GM18508 (cell line): ENCODE data around the gene MPV17L2.
A peak's percentile ranks its signal among the peaks of the same experiment; 100 is the strongest.
"Not testable (repeated sequence)": the region's sequence is repeated elsewhere in the genome, so short reads cannot be mapped to it uniquely, and the experiment has no call there.

Experiments used
- ATAC-seq: cut with Tn5 transposase; IDR thresholded peaks from one replicate; pipeline ENCODE4 v1.9.1; 2021; ENCODE audit warnings: moderate number of reproducible peaks; ENCODE audit not compliant: insufficient read depth, unreplicated experiment

MPV17L2 gene

DNA sequence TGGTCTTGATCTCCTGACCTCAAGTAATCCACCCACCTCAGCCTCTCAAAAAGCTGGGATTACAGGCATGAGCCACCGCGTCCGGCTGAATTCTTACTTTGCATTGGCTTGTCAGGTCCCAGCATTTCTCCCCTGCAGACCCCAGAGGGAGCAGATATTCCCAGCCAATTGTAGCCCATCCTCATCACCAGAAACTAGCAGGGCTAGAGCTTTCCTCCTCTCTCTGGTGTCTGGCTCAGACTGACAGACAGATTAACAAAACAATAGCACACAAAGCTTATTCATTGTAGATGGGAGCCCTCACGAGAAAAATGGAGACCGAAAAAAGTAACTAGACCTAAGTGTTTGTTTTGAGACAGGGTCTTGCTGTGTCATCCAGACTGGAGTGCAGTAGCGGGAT is 7.5 kb upstream of the MPV17L2 start:
- no peak for ATAC-seq

DNA sequence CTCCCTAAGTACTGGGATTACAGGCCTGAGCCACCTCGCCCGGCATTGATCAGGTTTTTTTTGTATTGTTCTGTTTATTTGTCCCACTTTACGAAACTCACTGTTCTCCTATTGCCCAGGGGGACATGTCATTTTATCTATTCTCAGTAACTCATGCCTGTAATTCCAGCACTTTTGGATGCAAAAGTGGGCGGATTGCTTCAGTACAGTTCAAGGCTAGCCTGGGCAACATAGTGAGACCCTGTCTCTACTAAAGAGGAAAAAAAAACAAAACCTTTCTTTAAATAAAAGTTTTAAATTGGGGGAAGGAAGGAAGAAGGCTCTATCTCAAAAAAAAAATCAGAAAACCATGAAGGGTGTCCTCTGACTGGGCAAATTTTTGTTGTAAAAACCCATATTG is 2.7 kb upstream of the MPV17L2 start:
- no peak for ATAC-seq

DNA sequence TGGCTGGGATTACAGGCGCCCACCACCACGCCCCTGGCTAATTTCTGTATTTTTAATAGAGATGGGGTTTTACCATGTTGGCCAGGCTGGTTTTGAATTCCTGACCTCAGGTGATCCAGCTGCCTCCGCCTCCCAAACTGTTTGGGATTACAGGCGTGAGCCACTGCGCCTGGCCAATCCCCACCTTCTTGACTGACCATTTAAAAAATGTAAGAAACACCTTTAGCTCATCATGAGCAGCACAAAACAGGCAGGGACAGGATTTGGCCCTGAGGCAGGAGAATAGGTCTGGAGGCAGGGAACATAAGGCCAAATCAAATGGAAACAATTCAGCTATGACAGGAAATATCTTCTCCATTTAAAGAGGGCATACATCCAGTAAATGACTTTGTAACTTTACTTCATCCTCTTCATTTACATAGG is 1.4 kb upstream of the MPV17L2 start:
- no peak for ATAC-seq

DNA sequence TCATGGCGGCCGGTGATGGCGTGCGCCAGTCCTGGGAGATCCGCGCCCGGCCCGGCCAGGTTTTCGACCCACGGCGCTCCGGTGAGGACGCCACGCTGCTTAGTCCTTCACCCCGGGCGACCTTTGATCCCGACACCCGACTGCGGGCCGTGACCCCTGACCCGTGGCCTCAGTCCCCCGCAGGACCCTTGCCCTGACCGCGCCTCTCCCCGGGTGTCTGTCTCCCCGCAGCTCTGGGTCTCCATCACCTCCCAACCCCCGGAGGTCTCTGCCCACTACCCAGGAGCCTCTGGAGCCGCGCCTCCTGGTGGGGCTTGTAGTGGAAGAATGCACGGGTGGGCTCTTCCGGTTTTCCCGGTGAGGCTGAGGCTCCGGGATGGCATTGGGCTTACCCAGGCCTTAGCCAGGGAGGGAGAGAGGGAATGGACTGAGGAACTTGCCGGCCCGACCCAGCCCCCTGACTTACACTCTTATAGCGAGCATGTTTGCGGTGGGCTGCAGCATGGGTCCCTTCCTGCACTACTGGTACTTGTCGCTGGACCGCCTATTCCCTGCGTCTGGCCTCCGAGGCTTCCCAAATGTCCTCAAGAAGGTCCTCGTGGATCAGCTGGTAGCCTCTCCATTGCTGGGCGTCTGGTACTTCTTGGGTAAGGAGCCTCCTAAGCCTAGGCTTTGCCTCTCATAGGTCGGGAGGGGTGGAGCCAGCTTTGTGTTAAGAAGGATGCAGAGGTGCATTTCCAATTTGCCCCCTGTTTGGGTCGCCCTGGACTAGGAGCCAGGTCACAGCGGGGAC is 566 bp downstream of the MPV17L2 start:
- ATAC-seq, result no peak

DNA sequence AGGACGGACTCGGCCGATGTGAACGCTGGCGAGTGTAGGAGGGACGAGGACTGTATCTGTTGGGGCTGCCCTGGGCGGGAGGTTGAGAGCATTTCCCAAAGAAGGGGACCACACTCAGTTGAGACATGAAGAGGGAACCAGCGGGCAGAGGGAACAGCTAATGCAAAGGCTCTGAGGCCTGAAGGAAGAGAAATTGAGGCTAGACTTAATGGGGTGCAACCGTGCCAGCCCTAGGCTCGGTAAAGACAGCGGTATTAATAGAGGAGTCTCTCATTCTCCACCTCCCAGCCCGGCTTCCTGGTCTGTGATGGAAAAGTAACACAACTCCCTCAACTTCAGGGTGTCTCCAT is 1.1 kb downstream of the MPV17L2 start:
- ATAC-seq, result no peak

DNA sequence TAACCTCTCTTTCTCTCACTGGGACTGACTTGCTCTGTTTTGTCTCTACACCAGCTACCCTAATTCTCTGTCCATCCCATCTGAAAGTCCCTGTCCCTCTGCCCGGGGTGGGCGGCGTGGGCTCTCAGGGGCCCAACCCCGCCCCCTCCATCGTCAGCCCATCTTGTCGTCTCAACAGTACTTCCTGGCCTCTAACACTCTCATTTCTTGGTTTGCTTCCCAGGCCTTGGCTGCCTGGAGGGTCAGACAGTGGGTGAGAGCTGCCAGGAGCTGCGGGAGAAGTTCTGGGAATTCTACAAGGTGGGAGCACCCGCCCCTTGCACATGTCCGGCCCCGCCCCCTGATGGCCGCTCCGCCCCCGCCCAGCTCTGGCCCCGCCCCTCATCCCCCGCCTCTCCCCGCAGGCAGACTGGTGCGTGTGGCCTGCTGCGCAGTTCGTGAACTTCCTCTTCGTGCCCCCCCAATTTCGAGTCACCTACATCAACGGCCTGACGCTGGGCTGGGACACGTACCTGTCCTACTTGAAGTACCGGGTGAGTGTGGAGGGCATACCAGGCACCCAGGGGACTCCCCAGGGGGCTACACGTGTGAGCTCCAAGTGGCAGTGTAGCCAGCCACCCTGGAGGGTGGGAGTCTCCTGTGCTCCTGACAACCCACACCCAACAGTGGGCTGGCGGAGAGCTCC is 1.7 kb downstream of the MPV17L2 start:
- ATAC-seq, result no peak

DNA sequence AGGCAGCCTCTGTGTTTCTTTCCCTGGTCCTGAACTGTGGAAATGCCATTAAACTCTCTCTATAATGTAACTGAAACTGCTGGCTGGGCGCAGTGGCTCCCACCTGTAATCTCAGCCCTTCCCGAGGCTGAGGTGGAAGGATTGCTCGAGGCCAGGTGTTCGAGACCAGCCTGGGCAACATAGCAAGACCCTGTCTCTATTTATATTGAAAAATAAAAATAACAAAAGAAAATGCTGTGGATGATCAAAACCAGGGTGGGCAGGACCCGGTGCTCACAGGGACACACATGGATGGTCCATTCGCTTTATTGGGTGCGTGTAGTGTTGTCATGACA is 3.5 kb downstream of the MPV17L2 start:
- ATAC-seq, result no peak

DNA sequence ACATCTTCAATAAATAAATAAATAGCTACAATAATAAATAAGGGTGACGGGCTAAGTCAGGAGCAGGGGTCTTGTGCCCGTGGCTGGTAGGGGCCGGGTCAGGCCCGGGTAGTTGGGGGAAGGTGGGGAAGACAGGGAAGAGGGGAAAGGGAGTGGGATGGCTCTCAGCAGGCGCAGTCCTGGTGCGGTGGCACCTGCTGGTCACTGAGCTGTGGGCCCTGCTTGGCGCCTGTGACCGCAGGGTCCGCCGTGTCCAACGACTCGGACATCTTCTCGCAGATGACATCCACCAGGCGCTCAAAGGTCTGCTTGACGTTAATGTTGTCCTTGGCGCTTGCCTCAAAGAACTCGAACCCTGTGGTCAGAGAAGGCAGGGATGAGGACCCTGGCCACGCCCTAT is 4.3 kb downstream of the MPV17L2 start:
- no peak for ATAC-seq

DNA sequence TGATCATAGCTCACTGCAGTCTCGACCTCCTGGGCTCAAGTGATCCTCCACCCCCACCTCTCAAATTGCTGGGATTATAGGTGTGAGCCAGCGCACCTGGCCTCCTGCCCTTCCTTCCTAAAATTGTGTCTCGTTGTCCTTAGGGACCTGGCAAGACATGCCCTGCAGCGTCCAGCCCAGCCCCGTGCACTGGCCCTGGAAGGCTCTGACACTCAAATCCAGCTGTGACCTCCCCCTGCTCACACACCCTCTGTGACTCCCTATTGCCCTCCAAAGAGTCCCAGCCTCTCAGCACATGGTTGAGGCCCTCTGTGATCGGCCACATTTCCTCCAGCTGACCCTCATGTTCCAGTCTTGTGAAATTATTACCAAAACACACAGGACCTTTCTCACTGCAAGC is 4.9 kb downstream of the MPV17L2 start:
- ATAC-seq, result no peak

DNA sequence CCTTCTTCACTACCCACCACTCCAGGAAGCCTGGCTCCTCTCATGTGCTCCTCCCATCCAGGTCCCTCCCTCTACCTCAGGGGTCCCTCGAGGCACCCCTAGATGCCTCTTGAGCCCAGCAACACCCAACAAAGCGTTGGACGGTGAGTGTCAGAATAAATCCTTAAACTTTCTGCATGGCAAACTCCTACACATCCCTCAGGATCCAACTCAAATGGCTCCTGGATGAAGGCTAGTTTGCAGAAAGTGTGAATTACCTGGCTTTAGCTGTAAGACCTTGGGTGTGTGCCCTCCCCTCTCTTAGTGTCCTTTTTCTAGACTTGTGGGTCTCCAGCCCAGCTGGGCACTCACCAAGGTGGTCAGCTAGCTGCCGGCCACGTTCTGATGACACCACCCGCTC is 5.4 kb downstream of the MPV17L2 start:
- ATAC-seq, result no peak

DNA sequence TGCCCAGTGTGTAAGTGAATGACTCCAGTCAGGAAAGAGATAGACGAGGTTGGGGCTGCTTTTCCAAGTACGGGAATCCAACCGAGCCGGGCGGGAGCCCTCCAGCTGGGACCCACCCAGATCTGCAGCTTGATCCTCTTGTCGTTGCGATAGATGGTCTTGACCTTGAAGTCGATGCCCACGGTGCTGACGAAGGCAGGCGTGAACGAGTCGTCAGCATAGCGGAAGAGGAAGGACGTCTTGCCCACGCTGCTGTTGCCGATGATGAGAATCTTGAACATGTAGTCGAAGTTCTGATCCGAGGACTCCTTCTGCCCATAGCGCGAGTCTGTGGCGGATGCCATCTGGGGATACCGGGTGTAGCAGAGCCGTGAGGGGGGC is 9.4 kb downstream of the MPV17L2 start:
- ATAC-seq, result no peak

DNA sequence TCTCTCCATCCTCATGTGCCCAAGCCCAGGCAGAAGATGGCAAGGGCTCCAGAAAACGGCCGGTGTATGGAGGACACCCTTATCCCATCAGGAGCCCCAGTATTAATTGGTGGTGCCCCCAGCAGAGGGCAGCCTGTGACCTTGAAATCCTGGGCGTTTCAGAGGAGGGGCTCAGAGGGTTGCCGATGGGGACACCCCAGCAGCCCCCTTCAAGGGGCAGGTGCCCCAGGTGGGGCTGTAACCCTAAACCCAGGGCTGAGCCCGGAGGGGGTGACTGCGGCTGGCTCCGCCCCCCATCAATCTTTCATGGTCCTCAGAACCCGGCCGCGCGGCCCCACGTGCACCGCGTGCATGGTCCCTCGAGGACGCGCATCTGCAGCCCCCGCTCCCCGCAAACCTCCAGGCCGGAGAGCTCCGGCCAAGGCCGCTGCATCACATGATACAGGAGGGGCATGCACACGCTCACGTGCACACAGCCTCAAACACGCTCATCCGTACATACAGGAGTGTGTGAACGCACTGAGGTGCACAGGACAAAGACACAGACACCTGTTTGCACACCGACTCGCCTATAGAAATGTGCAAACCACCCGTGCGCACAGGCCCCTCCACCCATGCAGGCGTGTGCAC is 9.9 kb downstream of the MPV17L2 start:
- ATAC-seq, result no peak

DNA sequence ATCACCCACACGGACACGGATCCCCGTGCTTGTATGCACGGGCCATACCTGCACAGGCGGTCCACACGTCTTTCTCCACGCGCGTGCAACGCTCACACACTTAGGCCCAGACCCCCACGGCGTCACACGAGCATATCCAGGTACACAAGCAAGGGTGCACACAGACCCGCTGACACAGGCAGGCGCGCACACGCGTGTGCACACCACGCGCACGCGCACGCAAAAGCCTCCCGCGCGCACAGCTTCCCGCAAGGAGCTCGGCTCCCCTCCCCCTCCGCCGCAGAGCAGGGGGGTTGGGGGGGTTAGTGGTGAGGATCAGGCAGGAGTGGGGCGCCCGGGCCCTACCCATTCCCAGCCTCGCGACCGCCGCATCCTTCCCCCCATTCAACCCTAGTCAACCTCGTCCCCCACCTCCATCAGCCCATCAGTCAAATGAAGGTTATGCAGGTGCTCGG is 10.4 kb downstream of the MPV17L2 start:
- ATAC-seq, result no peak

DNA sequence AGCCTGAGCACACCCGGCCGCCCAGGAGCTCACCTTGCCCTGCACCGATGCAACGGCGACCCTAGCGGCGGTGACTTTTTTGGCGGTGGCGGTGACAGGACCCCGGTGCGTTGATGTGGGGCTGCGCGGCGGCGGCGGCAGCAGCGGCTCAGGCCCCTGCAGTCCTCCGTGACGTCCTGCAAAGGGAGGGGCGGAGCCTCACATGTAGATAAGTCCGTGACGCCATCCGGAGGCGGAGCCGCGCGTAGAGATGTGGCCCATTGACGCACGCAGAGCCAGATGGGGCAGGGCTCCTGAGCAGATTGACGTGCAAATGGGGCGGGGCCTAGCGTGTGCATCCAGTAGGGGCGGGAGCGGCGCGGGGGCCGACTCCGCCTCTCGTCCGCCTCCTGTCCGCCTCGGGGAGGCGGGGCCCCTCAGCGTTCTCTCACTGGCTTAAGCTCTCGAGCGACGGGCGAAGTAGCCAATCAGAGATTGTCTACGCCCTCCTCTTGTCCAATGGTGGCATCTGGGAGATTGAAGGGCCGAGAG is 10.9 kb downstream of the MPV17L2 start, which contains the start of gene RAB3A:
Gene RAB3A (minus strand): TSS at position 180 of the 531 bp plus-strand sequence. CDS start 1,302 bp downstream, outside the sequence.
- peak; percentile 82 for ATAC-seq

DNA sequence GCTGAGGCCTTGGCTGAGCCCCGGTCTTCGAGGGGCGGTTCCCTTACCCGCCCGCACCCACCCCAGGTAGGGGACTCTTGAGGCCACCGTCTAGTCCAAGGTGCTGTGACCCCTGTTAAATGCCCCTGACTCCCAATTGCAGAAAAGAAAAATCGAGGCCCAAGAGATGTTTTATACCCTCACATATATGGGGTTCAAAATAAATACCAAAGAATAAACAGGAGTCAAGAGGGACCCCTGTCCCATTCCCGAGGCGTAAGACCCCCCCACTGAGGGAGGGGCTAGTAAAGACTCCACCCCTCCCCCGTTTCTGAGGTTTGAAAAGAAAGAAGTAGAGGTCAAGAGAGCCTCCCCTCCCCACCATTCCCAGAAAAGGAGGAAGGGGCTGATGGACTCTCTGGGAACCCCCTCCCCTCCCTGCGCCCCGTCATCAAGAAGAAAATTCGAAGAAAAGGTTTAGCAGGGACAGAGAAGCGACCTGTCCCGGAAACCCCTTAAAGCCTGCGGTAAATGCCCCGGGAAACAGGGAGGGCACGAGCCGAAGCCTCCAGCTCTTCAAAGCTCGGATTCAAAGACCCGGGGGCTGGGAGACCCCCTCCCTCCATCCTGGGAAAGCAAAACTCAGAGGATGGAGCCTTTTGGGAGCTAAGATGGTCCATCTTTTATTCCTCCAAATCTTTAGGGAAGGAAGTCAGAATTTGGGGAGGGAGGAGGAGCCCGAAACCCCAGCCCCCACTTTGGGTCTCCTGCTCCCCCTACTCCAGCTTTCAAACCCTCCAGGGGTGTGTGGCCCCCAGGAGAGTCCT is 11.6 kb downstream of the MPV17L2 start:
- ATAC-seq, result no peak

DNA sequence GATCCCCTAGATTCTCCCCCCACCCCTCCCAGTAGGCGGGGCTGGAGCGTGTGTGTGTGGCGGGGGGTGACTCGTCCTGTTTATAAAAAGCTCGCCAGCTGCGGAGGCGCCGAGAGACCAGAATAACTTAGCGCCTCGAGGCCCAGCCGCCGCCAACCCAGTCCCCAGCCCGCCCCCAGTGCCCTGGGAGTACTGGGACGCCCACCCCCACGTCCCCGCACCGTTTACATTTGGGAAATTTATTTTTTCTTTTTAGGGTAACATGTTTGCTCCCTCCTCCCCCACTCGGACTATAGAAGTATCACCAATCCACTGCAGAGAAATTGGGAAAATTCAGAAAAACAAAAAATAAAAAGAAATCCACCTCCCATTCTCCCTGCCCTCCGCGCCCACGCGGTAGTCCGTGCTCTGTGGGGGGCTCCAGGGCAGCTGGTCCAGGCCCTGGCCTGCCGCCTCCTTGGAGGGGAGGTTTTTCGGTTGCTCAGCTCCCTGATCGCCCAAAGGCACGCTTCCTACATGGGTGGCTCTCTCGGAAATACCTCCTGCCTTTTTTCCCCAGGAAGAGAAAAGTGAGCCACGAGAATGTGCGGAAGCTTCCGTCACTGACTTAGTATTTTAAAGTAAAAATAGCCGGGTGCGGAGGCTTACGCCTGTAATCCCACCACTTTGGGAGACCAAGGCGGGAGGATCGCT is 12.3 kb downstream of the MPV17L2 start:
- no peak for ATAC-seq

DNA sequence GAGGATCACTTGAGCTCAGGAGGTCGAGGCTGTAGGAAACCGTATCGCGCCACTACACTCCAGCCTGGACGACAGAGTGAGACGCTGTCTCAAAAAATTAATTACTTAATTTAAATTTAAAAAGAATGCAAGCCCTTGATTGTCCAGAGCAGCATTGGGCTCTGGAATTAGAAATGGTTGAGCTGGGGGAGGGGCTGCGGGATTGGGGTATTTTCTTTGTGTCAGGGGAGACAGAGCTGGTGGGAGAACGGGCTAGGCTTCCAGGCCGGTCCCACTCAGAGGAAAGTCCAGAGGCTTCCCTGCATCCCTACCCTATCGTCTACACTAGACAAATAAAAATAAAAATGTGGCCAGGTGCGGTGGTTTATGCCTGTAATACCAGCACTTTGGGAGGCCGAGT is 13.0 kb downstream of the MPV17L2 start:
- no peak for ATAC-seq

DNA sequence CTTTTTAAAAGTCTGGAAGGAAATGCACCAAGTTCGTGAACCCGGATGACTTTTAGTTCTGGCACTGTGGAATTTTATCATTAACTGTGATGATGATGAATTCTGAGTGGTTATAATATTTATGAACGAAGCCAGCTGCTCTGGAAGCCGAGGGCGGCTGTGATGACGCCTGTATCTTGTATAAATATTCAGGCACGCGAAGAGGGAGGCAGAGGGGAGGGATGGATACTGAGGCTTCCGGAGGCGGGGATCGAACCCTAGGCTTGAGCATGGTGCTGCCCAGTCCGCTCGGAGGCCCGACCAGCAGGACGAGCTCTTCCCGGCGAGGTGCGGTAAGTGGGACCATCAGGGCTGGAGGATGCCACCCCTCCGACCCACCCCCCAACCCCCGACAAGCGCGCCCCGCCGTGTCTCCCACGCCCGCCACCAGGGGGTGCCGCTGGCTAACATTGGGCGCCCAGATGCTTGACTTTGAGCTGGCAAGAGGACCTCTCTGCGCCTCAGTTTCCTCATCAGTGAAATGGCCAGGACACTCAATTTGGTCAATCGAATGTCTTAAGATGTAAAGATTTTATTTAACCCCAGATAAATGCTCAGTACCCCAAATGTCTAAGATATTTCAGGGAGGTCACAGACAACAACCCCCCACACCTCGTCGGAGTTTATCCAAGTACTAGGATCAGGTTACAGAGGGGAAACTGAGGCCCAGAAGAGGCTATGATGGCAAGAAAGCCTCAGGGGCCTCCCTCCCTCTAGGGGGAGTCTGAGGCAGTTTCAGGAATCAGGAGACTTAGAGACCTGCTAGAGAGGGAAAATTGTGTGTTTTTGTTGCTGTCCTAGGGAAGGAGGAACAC is 15.3 kb downstream of the MPV17L2 start:
- no peak for ATAC-seq

DNA sequence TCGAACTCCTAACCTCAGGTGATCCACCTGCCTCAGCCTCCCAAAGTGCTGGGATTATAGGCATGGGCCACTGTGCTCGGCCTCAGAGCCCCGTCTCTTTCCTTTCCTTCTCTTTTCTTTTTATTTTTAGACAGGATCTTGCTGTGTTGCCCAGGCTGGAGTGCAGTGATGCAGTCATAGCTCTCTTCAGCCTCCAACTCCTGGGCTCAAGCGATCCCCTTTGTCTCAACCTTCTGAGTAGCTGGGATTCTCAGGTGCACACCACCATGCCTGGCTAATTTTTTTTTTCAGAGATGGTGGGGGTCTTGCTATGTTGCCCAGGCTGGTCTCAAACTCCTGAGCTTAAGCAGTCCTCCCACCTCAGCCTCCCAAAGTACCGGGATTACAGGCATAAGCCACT is 16.9 kb downstream of the MPV17L2 start:
- ATAC-seq, result not testable (repeated sequence)
